Measurements from ENCODE around the gene KIF13A. TPM values are rescaled to one million over a fixed set of nuclear protein-coding genes. Genes with fewer than 3 reads are reported as not detected.

KIF13A gene
- total and polyA plus RNA-seq, 2 donors (not counting 3 experiments of a cell fraction or from before 2014, with no cell fraction given), result 24.9 to 65.8 TPM

DNA sequence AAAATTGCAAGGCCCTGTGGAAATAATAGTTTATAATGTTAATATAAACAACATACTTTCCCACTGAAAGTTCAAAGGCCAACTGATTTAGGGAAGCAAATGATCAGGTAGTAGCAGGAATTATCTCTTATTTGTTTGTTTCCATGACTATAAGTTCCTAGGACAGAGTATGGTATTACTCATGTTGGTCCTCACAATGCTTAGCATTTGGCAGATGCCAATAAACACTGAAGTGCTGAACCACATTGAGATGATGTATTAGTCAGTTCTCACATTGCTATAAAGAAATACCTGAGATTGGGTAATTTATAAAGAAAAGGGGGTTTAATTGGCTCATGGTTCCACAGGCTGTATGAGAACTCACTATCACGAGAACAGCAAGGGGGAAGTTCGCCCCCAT, 151.1 kb downstream of the KIF13A start:
- no peak overlapping the region for H2AFZ ChIP-seq (ENCODE audit: low read depth, low read length)
- no peaks in the 10 kb centered on the region for H4K20me1 ChIP-seq (replicated peaks; ENCODE audit: control insufficient read depth, extremely low read depth, insufficient read depth, low read length)
- no peaks in the 10 kb centered on the region for H3K79me2 ChIP-seq (ENCODE audit: control insufficient read depth, insufficient read depth, low read length)
- intact Hi-C loops (cut with micrococcal nuclease), result no loop called here
- no peaks in the 10 kb centered on the region for H3K27me3 ChIP-seq (ENCODE audit: control insufficient read depth in 2 of 2, insufficient read depth in 2 of 2, low read length in 2 of 2)
- H3K4me3 ChIP-seq (replicated peaks in 1 of 3; ENCODE audit: insufficient read depth in 1 of 3, low read depth in 1 of 3, low read length in 3 of 3), result no peak overlapping the region
- H3K9me3 ChIP-seq (replicated peaks; ENCODE audit: control insufficient read depth, insufficient read depth, low read length), result no peaks in the 10 kb centered on the region
- POLR2A ChIA-PET, result no interaction called here
- no peak overlapping the region for H3K27ac ChIP-seq (ENCODE audit: insufficient read depth, low read depth, low read length)
- no peak overlapping the region for H3K9ac ChIP-seq (replicated peaks; ENCODE audit: extremely low read depth, insufficient read depth, low read length)
- no peaks in the 10 kb centered on the region for H3K9me1 ChIP-seq (replicated peaks; ENCODE audit: control insufficient read depth, extremely low read depth, insufficient read depth, low read length)
- dilution Hi-C loops (cut with MboI; ENCODE audit: extremely low pct_ligation_motif_present, low sequenced_read_pairs), result no loop called here
- DNase-seq (ENCODE audit: low read depth, low spot score), result no peak
- no TSS peak for BruUV-seq (replicated peaks)
- peaks cover 3 to 6% of the 10 kb centered on the region in 2 experiments for H3K36me3 ChIP-seq (ENCODE audit: control insufficient read depth in 2 of 2, extremely low read depth in 1 of 2, insufficient read depth in 2 of 2, low read length in 2 of 2)
- no peak for FAIRE-seq
- CTCF ChIA-PET, result no interaction called here
- H3K4me1 ChIP-seq (ENCODE audit: control insufficient read depth, extremely low read depth, insufficient read depth, low read length), result peaks cover 10% of the 10 kb centered on the region
- H3K4me2 ChIP-seq (ENCODE audit: insufficient read depth, low read length), result no peak overlapping the region
- no peak for TF ChIP-seq FOS (IDR thresholded peaks at IDR 0.05; ENCODE audit: borderline replicate concordance, insufficient read depth, low read length)
- TF ChIP-seq, protein P1, sequence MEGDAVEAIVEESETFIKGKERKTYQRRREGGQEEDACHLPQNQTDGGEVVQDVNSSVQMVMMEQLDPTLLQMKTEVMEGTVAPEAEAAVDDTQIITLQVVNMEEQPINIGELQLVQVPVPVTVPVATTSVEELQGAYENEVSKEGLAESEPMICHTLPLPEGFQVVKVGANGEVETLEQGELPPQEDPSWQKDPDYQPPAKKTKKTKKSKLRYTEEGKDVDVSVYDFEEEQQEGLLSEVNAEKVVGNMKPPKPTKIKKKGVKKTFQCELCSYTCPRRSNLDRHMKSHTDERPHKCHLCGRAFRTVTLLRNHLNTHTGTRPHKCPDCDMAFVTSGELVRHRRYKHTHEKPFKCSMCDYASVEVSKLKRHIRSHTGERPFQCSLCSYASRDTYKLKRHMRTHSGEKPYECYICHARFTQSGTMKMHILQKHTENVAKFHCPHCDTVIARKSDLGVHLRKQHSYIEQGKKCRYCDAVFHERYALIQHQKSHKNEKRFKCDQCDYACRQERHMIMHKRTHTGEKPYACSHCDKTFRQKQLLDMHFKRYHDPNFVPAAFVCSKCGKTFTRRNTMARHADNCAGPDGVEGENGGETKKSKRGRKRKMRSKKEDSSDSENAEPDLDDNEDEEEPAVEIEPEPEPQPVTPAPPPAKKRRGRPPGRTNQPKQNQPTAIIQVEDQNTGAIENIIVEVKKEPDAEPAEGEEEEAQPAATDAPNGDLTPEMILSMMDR (IDR thresholded peaks at IDR 0.05; ENCODE audit: extremely low read depth in 1 of 2, insufficient read depth in 1 of 2, low read depth in 1 of 2, low read length in 2 of 2), result no peak
- no peak for TF ChIP-seq POLR2AphosphoS5 (IDR thresholded peaks at IDR 0.05; ENCODE audit: insufficient read depth, low read depth, low read length)
- TF ChIP-seq EZH2 (IDR thresholded peaks at IDR 0.05; ENCODE audit: borderline replicate concordance, low read depth, low read length, severe bottlenecking), result no peak
- no peak for TF ChIP-seq MYC (IDR thresholded peaks at IDR 0.05; ENCODE audit: low read depth, low read length)
- TF ChIP-seq GATA2 (IDR thresholded peaks at IDR 0.05; ENCODE audit: insufficient read depth, insufficient read length, low read depth, low read length), result no peak
- TF ChIP-seq POLR2A (IDR thresholded peaks at IDR 0.05; ENCODE audit: low read depth, low read length), result no peak
- no peak for TF ChIP-seq JUN (IDR thresholded peaks at IDR 0.05; ENCODE audit: borderline replicate concordance, insufficient read depth, insufficient read length, low read depth)
- TF ChIP-seq, protein P2, sequence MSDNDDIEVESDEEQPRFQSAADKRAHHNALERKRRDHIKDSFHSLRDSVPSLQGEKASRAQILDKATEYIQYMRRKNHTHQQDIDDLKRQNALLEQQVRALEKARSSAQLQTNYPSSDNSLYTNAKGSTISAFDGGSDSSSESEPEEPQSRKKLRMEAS (IDR thresholded peaks at IDR 0.05; ENCODE audit: insufficient read depth, insufficient read length), result no peak

Measured in endothelial cell of umbilical vein (primary cell).